Neural cell (in vitro differentiated cells): Measurements from ENCODE around the gene OTOP3. TPM values are rescaled to one million over a fixed set of nuclear protein-coding genes. Genes with fewer than 3 reads are reported as not detected.

Source experiments
- H2AFZ ChIP-seq: fragments of 200-600, 300-800 bp; sonication (generic), shearing (Covaris generic); 2 replicates; pipeline ENCODE4 v1.6.0; 2014; ENCODE audit warnings: low read depth, mild to moderate bottlenecking, antibody characterized with exemption, low read length, moderate library complexity
- H3F3A ChIP-seq: fragments of 200-600 bp; shearing (Covaris generic); 2 replicates; pipeline ENCODE4 v1.6.1; 2016; ENCODE audit warnings: mild to moderate bottlenecking, moderate library complexity, mixed read lengths, antibody characterized with exemption, low read length; ENCODE audit not compliant: insufficient read depth, poor library complexity, severe bottlenecking
- H3K27ac ChIP-seq: fragments of 200-600, 300-800 bp; sonication (generic), shearing (Covaris generic); 2 replicates; pipeline ENCODE4 v1.5.1; 2014; ENCODE audit warnings: mild to moderate bottlenecking, low read length, moderate library complexity
- H3K27me3 ChIP-seq: fragments of 300-800, 200-600 bp; sonication (generic), shearing (Covaris generic); 2 replicates; pipeline ENCODE4 v1.6.0; 2014; ENCODE audit warnings: mild to moderate bottlenecking, low read depth, low read length, moderate library complexity; ENCODE audit not compliant: insufficient read depth
- H3K36me3 ChIP-seq: fragments of 300-800, 200-600 bp; sonication (generic), shearing (Covaris generic); 2 replicates; pipeline ENCODE4 v1.5.1; 2014; ENCODE audit warnings: mild to moderate bottlenecking, antibody characterized with exemption, low read length, moderate library complexity; ENCODE audit not compliant: insufficient read depth
- H3K4me2 ChIP-seq: fragments of 300-800, 200-600 bp; sonication (generic), shearing (Covaris generic); 2 replicates; pipeline ENCODE4 v1.6.0; 2014; ENCODE audit warnings: mild to moderate bottlenecking, low read length
- H3K4me3 ChIP-seq: fragments of 300-800, 200-600 bp; sonication (generic), shearing (Covaris generic); 2 replicates; pipeline ENCODE4 v1.5.1; 2014; ENCODE audit warnings: mild to moderate bottlenecking, low read length, moderate library complexity
- H3K79me2 ChIP-seq: fragments of 200-600 bp; shearing (Covaris generic); replicated peaks from 2 replicates; pipeline ENCODE4 v1.6.0; 2014; ENCODE audit warnings: mild to moderate bottlenecking, low read length, moderate library complexity; ENCODE audit not compliant: insufficient read depth
- H3K9ac ChIP-seq: fragments of 300-800, 200-600 bp; sonication (generic), shearing (Covaris generic); 2 replicates; pipeline ENCODE4 v1.6.1; 2016; ENCODE audit warnings: mild to moderate bottlenecking, low read length, mixed read lengths
- H3K9me2 ChIP-seq: fragments of 200-600 bp; shearing (Covaris generic); 2 replicates; pipeline ENCODE4 v1.6.1; 2016; ENCODE audit warnings: mild to moderate bottlenecking, low read length, mixed read lengths; ENCODE audit not compliant: insufficient read depth
- H3K9me3 ChIP-seq: fragments of 200-600, 300-800 bp; sonication (generic), shearing (Covaris generic); 2 replicates; pipeline ENCODE4 v1.6.1; 2016; ENCODE audit warnings: mild to moderate bottlenecking, mixed run types, low read length, moderate library complexity, mixed read lengths
- H4K20me1 ChIP-seq: fragments of 200-600 bp; shearing (Covaris generic); 2 replicates; pipeline ENCODE4 v1.6.1; 2016; ENCODE audit warnings: mild to moderate bottlenecking, mixed run types; ENCODE audit not compliant: insufficient read depth
- CTCF ChIP-seq: fragments of 450-650 bp; IDR thresholded peaks from 2 replicates; pipeline ENCODE4 v1.5.1; 2014; ENCODE audit warnings: antibody characterized with exemption, mild to moderate bottlenecking, moderate library complexity; ENCODE audit not compliant: poor library complexity, severe bottlenecking
- EP300 ChIP-seq: fragments of 450-650 bp; conservative IDR thresholded peaks from 2 replicates; pipeline ENCODE4 v1.6.1; 2014; ENCODE audit warnings: antibody characterized with exemption, mild to moderate bottlenecking, moderate library complexity; ENCODE audit not compliant: poor library complexity, severe bottlenecking
- EZH2 ChIP-seq: fragments of 200-600, 300-800 bp; shearing (Covaris generic), sonication (generic); IDR thresholded peaks from 2 replicates; pipeline ENCODE4 v1.6.1; 2014; ENCODE audit warnings: antibody characterized with exemption, low read length, borderline replicate concordance, mild to moderate bottlenecking; ENCODE audit not compliant: insufficient read depth, poor library complexity, severe bottlenecking
- MXI1 ChIP-seq: fragments of 450-650 bp; conservative IDR thresholded peaks from 2 replicates; pipeline ENCODE4 v1.6.1; 2014; ENCODE audit warnings: antibody characterized with exemption, mild to moderate bottlenecking; ENCODE audit not compliant: poor library complexity, severe bottlenecking
- POLR2AphosphoS5 ChIP-seq: IDR thresholded peaks from 2 replicates; pipeline ENCODE4 v1.6.1; 2012
- RAD21 ChIP-seq: fragments of 450-650 bp; conservative IDR thresholded peaks from 2 replicates; pipeline ENCODE4 v1.6.1; 2014; ENCODE audit warnings: antibody characterized with exemption, mild to moderate bottlenecking, moderate library complexity
- SMC3 ChIP-seq: fragments of 450-650 bp; conservative IDR thresholded peaks from 2 replicates; pipeline ENCODE4 v1.6.1; 2014; ENCODE audit warnings: antibody characterized with exemption, mild to moderate bottlenecking, moderate library complexity; ENCODE audit not compliant: poor library complexity
- TAF1 ChIP-seq: IDR thresholded peaks from 2 replicates; pipeline ENCODE4 v1.6.1; 2012; ENCODE audit warnings: low read depth
- polyA plus RNA-seq: library from polyadenylated mRNA; depleted of rRNA; stranded (reverse); fragments of >200 nt; gene quantifications from 2 replicates; pipeline ENCODE4 v1.2.3, GENCODE V29; 2014
- TF ChIP-seq, protein P1 (sequence below): IDR thresholded peaks from 2 replicates; pipeline ENCODE4 v1.6.1; 2012; ENCODE audit warnings: borderline replicate concordance

Gene OTOP3
- polyA plus RNA-seq, 1 donor from 2014 or later = not detected

DNA sequence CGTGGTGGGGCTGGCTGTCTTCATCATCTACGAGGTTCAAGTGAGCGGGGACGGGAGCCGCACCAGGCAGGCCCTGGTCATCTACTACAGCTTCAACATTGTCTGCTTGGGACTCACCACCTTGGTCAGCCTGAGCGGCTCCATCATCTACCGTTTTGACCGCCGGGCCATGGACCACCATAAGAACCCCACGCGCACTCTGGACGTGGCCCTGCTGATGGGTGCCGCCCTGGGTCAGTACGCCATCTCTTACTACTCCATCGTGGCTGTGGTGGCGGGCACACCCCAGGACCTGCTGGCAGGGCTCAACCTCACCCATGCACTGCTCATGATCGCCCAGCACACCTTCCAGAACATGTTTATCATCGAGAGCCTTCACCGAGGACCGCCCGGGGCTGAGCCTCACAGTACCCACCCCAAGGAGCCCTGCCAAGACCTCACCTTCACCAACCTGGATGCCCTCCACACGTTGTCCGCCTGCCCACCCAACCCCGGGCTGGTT lies 5.1 kb upstream of the OTOP3 start:
- no peak overlapping the region for H3K4me3 ChIP-seq
- no peaks in the 10 kb centered on the region for H3K9me2 ChIP-seq
- no peak for TF ChIP-seq CTCF
- no peak for TF ChIP-seq TAF1
- TF ChIP-seq POLR2AphosphoS5 = no peak
- no peak for TF ChIP-seq MXI1
- no peak for TF ChIP-seq EP300
- TF ChIP-seq, protein P1, sequence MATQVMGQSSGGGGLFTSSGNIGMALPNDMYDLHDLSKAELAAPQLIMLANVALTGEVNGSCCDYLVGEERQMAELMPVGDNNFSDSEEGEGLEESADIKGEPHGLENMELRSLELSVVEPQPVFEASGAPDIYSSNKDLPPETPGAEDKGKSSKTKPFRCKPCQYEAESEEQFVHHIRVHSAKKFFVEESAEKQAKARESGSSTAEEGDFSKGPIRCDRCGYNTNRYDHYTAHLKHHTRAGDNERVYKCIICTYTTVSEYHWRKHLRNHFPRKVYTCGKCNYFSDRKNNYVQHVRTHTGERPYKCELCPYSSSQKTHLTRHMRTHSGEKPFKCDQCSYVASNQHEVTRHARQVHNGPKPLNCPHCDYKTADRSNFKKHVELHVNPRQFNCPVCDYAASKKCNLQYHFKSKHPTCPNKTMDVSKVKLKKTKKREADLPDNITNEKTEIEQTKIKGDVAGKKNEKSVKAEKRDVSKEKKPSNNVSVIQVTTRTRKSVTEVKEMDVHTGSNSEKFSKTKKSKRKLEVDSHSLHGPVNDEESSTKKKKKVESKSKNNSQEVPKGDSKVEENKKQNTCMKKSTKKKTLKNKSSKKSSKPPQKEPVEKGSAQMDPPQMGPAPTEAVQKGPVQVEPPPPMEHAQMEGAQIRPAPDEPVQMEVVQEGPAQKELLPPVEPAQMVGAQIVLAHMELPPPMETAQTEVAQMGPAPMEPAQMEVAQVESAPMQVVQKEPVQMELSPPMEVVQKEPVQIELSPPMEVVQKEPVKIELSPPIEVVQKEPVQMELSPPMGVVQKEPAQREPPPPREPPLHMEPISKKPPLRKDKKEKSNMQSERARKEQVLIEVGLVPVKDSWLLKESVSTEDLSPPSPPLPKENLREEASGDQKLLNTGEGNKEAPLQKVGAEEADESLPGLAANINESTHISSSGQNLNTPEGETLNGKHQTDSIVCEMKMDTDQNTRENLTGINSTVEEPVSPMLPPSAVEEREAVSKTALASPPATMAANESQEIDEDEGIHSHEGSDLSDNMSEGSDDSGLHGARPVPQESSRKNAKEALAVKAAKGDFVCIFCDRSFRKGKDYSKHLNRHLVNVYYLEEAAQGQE = no peak
- TF ChIP-seq SMC3 = no peak
- no peak for TF ChIP-seq EZH2
- H3K4me2 ChIP-seq = no peak overlapping the region
- H3F3A ChIP-seq = no peaks in the 10 kb centered on the region
- H3K9me3 ChIP-seq = no peaks in the 10 kb centered on the region
- no peaks in the 10 kb centered on the region for H3K36me3 ChIP-seq
- no peak overlapping the region for H3K27ac ChIP-seq
- no peak overlapping the region for H3K9ac ChIP-seq
- H2AFZ ChIP-seq = no peak overlapping the region
- peaks cover 67% of the 10 kb centered on the region for H3K27me3 ChIP-seq
- no peaks in the 10 kb centered on the region for H4K20me1 ChIP-seq
- H3K79me2 ChIP-seq = no peaks in the 10 kb centered on the region

GRCh38 chr17:74935048-74935447 lies 650 bp upstream of the OTOP3 start:
- Histone ChIP-seq H3K9me3 (no peaks in the 10 kb centered on the region), H3K36me3 (no peaks in the 10 kb centered on the region), H3K79me2 (no peaks in the 10 kb centered on the region), H3K27me3 (peaks cover 78% of the 10 kb centered on the region), H3F3A (no peaks in the 10 kb centered on the region), H3K9ac (no peak overlapping the region), H2AFZ (no peak overlapping the region), H4K20me1 (no peaks in the 10 kb centered on the region), H3K27ac (no peak overlapping the region), H3K4me2 (no peak overlapping the region), H3K9me2 (no peaks in the 10 kb centered on the region), H3K4me3 (no peak overlapping the region)
- no peak for TF ChIP-seq CTCF
- TF ChIP-seq RAD21 = no peak
